Activated naive CD8-positive, alpha-beta T cell treated with anti-CD3 and anti-CD28 coated beads, Interleukin-2, amount 50 U/mL, for 16 hours (primary cell): ENCODE data around the gene ZBTB38.

Experiments
- DNase-seq: peaks from one replicate; pipeline ENCODE4 v3.0.0-alpha.2; 2020; ENCODE audit warnings: low read depth, low spot score

Gene ZBTB38

DNA sequence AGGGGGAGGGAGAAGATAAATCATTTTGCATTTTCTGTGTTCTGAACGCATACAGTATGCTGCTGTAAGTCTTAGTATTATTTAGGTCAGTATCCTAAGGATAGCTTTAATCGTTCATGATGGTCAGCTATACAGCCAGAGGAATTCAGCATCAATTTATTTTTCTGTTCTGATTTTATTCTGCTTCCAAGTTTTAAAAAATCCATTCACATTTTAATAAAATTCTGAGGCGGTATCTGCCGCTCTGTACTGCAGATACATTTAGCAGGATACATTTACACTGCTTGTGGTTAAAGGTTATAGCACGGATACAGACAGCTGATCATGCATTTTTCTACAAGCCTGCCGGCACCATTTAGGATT is 17.8 kb downstream of the ZBTB38 start:
- DNase-seq = no peak

DNA sequence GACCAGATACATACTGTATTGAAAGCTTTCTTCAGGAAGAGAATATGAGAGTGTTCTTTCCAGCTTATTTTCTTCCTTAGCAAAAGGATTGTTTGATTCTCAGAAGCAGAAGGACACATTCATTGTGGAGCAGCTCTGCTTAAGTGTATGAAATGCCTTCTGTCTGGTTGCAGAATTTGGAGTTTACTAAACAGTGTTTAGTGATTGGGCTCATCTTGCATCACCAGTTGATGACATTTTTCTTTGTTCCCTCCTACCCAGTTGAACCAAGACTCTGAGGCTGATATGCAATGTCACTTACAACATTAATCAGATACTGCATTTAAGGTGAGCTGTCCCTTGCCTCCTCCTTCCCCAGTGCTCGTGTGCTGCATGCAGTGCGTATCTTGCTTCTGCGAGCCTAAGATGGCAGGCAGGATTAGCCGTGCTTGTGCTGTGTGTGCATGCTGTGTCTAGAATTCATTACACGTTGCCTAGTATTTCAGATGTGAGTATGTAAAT is 18.4 kb downstream of the ZBTB38 start:
- no peak for DNase-seq

DNA sequence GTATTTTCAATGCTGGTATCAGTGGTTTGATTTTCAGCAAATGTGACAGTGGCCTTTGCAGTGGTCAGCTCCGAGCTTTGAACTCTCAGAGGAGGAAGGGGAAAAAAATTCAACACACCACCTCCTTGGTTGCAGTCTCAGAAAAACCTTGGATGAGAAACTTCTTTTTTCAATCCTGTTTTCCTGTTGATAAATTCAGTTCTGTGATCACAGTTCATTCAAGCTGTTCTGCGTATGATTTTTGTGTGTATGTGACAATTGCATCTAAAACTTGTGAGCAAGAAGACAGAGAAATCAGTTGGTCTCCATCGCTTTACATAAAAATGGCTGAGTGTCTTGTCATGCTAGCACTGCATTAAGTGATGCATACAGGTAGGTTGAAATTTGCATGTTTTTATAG is 19.2 kb downstream of the ZBTB38 start:
- no peak for DNase-seq

DNA sequence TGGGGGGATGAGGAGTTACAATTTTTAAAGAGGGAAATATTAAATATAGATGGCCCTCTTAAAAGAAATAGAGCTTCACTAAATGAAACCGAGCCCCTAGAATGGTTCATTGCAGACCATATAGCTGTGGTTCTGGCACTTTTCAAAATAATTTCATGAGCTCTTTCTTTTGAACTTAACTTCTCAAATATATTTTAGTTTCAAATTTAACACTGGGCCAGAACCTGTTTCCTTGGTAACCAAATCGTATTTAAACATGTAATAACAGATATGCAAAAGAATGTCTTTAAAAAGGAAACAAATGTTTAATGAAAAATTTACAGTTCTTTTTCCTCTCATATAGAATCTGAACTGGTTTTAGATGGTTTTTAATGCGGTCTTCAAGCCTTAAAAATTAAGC is 20.1 kb downstream of the ZBTB38 start:
- no peak for DNase-seq

DNA sequence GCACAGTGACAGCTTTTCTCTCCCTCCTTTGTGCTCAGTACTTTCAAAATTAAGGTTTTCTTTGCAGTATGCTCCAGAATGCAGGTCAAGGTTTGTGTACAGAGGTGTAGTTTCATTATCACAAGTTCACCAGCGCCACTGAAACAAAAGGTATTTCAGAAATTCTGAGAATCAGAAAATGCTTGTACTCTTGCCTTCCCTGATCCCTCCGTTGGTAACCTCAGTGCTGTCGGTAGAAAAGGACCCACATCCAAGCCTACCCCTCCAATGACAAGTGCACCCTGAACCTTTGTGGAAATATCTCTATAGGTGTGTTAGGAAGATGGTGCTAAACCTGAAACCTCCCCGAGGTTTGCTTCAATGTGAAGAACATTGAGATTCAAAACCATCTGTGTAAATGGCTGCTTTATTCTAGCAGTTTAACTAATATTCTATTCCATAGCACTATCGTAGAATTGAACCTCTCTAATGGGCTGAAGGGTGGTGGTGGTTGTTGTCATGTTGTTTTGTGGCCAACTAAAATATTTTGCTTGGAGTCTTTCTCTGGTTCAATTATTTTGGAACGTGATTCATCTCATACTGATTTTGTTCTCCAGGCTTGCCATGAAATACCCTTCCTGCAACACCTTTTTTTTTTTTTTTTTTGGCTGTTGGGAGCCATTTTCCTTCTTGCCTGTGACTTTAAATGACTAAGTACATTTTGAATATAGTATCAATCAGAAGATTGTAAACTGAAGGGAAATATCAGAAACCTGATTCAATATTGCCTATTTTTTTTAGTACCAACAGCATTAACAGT is 20.7 kb downstream of the ZBTB38 start:
- DNase-seq = no peak

DNA sequence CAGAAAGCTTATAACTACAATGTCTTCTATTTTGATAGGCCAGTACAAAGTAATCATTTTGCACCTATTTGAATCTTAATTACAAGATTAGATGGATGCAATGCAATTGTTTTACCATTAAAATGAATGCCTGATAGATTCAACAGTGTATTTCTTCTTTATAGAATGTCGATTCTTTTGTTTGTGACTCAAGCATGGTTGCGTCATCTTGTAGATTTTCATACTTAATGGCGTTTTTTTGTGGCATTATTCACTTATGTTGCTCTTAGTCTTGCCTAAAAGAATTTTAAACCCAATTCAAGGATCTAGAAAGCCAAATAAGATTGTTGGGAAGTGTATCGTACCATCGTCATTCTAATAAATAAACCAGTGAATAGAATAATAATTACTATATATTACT is 21.4 kb downstream of the ZBTB38 start:
- DNase-seq = no peak

DNA sequence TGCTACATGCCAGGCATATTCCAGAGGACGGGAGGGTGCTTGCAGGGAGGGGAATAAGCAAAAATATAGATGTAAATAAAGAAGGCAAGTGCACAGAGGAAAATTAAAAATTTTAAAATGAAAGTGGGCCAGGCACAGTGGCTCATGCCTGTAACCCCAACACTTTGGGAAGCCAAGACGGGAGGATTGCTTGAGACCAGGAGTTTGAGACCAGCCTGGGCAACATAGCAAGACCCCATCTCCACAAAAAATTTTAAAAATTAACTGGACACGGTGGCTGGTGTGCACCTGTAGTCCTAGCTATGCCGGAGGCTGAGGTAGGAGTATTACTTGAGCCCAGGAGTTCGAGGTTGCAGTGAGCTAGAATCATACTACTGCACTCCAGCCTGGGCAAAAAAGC is 22.4 kb downstream of the ZBTB38 start:
- no peak for DNase-seq

DNA sequence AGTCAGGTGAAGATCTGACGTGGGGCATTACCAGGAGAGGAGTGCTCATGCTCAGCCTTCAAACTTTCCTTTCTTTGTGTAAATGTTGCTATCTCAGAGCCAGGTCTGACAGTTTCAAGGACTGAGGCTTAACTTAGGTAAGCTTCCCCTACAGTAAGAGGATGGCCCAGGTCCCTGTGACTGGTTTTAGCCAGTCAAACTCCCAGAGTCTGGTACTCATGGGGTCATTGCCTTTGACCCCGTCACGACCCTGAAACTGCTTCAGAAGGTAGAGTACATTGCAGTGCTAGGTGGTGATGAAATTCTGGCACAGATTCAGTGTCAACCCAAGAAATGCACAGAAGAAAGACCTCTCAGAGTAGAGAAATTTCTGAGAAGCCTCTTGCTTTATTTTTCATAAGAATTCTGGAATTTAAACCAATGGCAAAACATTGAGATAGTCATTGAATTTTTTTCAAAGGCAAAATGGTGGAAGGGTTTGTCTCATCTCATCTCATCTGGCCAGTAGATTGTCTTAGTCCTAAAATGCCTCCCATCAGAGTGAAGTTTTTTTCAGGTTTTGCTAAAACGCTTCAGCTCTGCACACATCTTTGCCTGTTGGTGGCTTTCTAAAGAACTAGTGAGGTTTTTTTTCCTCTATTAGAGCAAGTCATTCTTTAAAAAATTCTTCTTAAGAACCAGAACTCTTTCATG is 23.1 kb downstream of the ZBTB38 start:
- DNase-seq = no peak

DNA sequence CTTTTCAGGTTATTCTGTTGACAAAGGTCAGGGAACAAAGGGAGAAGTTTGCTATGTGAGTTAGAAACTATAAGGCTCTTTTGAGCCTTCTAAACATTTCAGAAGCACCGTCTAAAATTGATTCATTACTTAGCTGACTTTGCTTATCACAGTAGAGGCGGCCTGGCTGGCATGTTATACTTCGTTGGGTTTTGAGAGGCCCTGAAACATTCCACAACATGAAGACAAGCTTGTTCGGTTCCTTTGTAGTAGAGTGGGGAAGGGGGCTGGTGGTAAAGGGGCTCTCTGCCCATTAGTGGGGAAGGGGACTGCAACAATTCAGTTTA is 23.6 kb downstream of the ZBTB38 start:
- DNase-seq = no peak

DNA sequence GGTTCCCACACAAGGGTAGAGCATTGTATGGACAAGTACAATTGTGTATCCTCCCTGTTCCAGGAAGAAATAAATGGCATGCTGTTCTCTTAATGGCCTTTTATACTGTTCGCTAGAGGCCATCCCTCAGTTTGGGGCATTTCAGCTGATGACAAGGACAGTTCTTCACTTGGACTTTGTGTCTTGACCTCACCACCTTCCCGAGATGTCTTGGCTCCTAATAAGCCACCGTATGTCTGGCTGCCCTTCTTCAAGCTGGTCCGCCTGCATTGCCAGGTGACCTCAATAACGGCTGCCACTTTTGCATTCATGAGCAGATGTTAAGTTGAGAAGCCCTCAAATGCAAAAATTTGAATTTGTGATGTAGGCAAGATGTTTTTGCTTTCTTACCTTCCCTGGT is 24.1 kb downstream of the ZBTB38 start:
- no peak for DNase-seq

DNA sequence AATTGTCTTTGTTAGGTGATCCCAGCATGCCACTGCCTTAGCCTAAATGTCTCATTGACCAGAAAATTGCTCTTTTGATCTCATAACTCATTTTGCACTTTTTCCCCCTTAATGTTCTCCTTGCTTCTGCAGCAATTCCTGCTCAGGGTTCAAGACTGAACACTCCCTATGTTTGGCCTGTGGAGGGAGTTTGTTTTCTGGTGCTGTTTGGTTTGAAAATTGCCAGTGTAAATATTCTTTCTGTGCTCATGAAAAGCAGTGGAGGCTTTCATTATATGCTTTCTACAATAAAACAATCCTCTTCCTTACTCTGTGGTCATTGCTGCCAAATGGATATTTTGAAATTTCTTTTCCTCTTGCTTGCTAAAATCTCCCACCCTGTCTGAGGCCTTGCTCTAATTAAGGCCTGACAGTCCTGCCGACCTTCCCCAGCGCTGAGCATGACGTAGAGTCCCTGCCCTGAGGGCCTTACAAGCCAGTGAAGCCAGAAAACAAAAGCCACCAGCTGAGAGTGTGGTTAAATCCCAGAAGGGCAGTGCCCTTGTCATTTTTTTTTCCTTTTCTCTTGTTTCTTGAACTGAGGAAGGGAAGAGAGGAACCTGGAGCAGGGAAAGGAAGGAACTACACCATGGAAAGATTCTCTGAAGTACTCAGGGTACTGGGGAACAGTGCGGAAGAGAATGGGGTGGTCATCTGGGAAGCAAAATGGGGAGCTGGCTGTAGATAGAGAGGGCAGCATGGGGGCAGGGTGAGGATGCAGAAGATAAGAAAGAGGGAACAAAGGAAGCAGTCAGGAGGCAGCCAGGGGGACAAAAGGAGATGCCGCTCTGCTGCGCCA is 24.8 kb downstream of the ZBTB38 start:
- DNase-seq = no peak

DNA sequence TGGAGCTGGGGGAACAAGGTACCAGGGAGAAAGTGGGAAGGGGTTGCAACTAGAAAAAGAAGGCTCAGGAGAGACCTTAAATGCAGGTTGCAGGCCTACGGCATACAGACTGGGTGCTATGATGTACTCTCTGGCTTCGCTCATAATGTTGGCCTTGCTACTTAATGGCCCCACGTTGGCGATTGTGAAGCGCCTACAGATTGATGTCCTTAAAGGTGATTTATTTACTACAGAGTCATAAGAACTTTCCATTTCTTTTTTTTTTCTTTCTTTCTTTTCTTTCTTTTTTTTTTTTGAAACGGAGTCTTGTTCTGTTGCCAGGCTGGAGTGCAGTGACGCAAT is 25.4 kb downstream of the ZBTB38 start:
- DNase-seq = no peak

DNA sequence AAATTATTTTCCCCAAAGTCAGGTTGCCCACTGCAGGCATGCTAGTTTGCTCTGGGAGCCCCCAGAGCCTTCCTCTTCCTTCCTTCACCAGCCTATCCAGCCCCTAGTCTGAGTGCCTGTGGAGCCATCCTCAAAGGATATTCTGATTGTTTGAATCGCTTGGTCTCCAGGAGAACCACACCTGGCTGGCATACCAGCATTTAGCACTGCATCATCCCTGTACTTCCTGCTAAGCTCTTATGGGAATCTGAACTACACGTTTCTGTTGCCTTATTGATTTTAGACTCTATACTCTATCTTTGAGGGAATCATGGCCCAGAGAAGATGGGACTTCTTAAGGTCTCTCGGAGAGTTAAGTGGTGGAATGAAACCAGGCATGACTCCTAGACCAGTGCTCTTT is 26.3 kb downstream of the ZBTB38 start:
- no peak for DNase-seq

DNA sequence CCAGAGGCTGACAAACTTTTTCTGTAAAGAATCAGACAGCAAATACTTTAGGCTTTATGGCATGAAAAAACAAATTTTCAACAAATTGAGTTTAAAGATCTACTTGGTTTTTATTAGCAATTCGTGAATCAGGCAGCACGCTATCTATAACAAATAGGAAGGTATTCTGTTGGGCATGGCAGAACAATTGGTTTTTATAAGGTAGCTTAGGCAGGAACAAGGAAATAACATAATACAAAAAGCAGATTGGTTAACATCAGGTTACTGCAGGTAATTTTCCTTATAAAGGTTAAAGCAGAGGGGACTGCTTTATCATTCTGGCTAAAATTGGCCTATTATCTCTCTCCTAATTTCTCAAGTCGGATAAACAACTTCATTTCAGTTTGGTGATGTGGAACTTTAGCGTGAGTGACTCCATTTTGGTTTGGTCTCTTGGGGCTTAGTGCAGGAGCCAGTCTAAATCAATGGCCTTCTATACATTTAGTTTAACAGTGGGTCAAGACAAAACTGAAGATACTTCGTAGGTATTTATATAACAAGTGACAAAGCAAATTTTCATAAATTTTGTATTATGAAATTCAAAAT is 26.8 kb downstream of the ZBTB38 start:
- DNase-seq = no peak

DNA sequence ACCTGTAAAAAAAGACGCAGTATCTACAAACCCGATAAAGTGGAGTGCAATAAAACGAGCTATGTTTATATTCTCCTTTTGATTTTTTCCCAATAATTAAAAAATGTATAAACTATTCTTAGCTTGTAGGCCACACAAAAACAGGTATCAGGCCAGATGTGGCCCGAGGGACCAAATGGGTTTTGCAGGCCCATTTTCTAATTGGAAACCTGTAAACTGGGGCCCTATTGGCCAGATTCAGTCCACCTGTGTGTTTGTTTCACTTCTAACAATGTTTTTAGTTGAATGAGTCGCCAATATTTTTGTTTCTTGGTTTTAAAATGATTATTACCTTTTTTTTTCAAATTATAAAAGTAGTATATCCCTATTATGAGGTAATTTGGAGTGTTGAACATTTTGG is 29.7 kb downstream of the ZBTB38 start:
- no peak for DNase-seq

DNA sequence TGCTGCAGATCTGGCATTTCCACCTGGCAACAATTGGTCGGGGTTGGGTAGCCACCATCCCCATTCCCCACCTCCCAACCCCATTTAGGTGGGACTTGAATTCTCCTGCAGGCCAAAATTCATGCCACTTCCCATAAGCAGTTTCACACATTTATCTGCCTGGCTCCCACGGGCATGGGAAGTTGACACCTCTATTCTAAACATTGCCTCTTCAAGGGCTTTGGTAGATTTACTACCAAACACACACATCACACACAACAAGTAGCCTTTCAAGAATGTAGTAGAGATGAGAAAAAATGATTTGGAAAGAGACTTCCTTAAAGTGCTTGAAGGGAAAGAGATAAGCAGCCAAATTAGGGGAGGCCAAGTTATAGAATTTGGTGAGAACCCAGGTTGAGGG is 30.9 kb downstream of the ZBTB38 start:
- no peak for DNase-seq

DNA sequence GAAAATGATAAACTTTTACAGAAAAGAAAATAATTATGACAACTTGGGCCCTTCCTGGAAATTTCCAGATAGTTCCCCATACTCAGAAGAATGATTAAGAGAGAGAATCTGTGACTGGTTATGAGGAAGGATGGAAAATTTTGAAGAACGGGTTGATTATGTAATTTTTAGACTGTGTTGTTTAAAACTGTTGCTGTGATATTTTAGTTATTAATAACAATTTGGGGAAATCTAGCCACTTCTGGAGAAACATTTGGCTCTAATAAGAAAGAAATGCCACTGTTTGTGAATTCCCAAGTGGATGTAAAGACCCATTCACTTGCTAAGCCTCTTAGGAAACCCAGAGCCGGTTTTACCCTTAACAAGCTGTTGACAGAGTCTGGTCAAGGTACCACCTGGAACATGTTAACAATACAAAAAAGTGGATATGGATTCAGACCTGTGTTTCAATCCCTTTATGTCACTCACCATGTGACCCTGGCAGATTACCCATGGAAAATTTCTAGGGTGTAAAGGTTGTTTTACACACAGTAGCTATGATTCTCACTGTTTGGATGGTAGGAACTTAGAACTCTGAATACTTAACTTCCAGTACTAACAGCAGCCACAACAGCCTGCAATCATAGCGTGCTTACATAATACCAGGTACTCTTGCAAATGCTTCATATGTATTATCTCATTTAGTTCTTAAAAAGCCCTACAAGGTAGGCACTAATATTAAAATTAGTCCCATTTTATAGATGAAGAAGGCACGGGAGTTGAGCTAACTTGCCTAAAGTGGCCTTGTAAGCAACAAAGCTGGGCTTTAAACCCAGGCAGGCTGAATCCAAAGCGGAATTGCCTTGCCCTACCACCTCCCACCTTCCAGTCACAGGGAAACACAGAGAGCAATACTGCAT is 32.0 kb downstream of the ZBTB38 start:
- no peak for DNase-seq

DNA sequence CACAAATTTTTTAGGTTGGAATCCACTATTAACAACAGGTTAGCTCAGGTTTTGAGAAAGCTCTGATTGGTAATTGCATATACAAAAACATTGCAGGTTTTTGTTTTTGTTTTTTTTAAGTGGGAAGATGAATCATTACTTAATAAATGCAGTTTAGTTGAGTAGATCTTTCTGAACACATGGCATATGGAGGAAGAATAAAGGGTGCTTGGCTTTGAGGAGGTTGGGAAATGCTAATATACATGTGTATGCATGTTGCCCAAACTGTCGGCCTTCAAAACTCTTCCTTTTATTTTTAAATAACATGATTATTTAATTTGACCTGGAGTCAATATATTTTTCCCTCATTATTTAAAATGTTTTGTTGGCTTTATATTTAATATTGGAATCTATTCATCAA is 32.8 kb downstream of the ZBTB38 start:
- no peak for DNase-seq

DNA sequence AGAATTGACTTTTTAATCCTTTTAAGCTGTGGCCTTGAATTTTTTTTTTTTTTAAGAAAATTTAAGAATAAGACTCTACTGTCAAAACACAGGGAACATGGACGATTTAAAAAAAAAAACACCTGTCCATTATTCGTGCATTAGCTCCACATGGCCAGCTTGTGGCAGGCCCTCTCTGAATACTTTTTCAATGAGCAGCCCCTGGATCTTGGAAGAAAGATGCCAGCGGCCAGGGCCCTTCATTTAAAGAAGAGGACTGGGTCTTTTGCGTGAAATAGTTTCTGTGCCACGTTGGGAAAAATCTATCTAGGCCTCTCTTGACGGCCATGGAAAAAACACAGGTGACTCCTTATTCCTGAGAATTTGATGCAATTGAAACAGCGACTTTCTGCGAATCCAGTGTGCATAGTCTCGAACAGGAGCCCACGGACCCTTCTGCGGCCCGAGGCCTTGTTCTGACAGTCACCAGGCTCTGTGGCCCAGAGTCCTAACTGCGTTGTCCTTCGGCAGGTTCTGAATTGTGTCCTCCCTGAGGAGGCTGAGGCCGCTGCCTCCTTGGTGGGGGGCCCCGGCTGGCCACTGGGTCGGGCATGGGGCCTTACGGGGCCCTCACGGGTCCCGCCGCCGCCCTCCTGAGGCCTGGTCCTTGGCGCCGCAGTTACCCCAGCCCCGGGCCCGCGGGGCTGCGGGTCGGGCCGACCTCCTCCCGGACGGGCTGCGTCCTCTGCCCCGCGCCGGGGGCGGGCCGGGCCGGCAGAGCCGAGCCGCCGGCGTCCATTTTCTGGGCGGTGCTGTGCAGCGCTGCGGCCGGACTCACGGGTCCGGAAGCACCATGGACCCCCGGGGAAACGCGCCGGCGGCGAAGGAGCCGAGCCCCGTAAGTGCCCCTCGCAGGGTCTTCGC is 33.5 kb downstream of the ZBTB38 start:
- DNase-seq = peak; percentile 17

DNA sequence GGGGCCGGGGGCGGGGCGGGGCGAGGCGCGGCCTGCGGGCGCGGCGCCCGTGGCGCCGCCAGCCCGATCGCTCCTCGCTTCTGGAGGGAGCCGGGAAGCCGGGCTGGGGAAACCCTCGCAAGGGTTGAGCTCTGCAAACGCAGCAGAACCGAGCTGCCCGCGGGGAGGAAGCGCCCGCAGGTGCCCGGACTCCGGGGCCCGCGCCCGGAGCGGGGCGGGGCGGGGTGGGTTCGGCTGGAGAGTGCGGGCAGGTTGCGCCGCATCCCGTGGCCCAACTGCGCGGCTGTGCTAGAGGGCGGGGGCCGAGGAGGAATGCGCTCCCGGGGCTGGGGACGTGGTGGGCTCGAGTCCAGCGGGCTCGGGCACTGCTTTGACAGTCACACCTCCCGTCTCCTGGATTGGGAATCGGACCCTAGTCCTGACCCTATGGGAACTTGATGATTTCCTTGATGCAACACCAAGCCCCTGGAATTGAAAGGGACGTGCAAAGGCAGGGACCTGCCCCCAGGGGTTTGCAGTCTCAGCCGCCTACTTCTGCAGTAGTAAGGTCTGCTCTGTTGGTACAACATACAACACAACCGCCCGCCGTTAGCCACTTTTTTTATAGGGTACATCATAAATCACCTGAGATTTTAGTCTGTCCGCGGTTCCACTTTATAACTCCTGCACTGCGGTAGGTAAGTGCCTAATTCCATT is 34.3 kb downstream of the ZBTB38 start:
- DNase-seq = no peak
